GM12878 (cell line): ENCODE data around the gene RRAGB. TPM values are rescaled to one million over a fixed set of nuclear protein-coding genes. Genes with fewer than 3 reads are reported as not detected.

Experiments used
- ATAC-seq: fragments of 200-7000 bp; cut with Tn5 transposase; 3 replicates; pipeline ENCODE4 v1.9.1; 2020; ENCODE audit warnings: mild to moderate bottlenecking, moderate library complexity
- BruUV-seq: library from RNA; stranded (reverse); fragments of 400-500 nt; replicated peaks from 2 replicates; lab custom pipeline; 2021; lab: Mats Ljungman, UMichigan
- CTCF ChIA-PET: fragments of 300-600 bp; sonication (Branson Sonifier 250); formaldehyde crosslinking; extraction: SDS; loops from one replicate; lab custom pipeline; 2021; ENCODE audit warnings: inconsistent platforms; lab: Yijun Ruan, JAX
- POLR2A ChIA-PET: fragments of 350-600 bp; formaldehyde crosslinking; extraction: SDS; loops from one replicate; lab custom pipeline; 2021; ENCODE audit warnings: inconsistent platforms; lab: Charles Lee
- RAD21 ChIA-PET: fragments of 300-600 bp; sonication (Branson Sonifier 250); formaldehyde crosslinking; loops from one replicate; lab custom pipeline; 2023; ENCODE audit warnings: antibody characterized with exemption; ENCODE audit not compliant: unreplicated experiment; lab: Charles Lee
- SMC1A ChIA-PET: fragments of 300-600 bp; sonication (Branson Sonifier 250); formaldehyde crosslinking; loops from one replicate; lab custom pipeline; 2023; ENCODE audit not compliant: unreplicated experiment, uncharacterized antibody; lab: Charles Lee
- DNase-seq: peaks from one replicate; pipeline ENCODE4 v3.0.0-alpha.2; 2011; ENCODE audit warnings: low read depth, low spot score
- FAIRE-seq: peaks from 3 replicates; lab custom pipeline; 2011; peaks lifted over from hg19 to GRCh38; lab: Jason Lieb, UNC
- H2AFZ ChIP-seq: 2 replicates; pipeline ENCODE4 v1.6.0; 2011; ENCODE audit warnings: low read depth, low read length, control low read depth; ENCODE audit not compliant: control insufficient read depth
- H3K27ac ChIP-seq: 2 replicates; pipeline ENCODE4 v1.5.1; 2011; ENCODE audit warnings: control low read depth; ENCODE audit not compliant: control insufficient read depth, insufficient read depth
- H3K27me3 ChIP-seq, 2 experiments: replicated peaks in 1 of 2; 2 replicates each; pipeline versions ENCODE4 v1.6.0 to v1.6.1; 2011; ENCODE audit warnings: low read length in 1 of 2; ENCODE audit not compliant: control insufficient read depth in 2 of 2, insufficient read depth in 2 of 2
- H3K36me3 ChIP-seq, 2 experiments: 2 replicates each; pipeline ENCODE4 v1.5.1; 2011; ENCODE audit warnings: low read length in 1 of 2; ENCODE audit not compliant: control insufficient read depth in 2 of 2, insufficient read depth in 2 of 2
- H3K4me1 ChIP-seq: 2 replicates; pipeline ENCODE4 v1.6.1; 2011; ENCODE audit warnings: mild to moderate bottlenecking, low read length, moderate library complexity, mixed read lengths; ENCODE audit not compliant: control insufficient read depth, insufficient read depth
- H3K4me2 ChIP-seq: 2 replicates; pipeline ENCODE4 v1.6.0; 2011; ENCODE audit warnings: control low read depth; ENCODE audit not compliant: control insufficient read depth, insufficient read depth
- H3K4me3 ChIP-seq: fragments of 200-600 bp; sonication (generic); 2 replicates; pipeline ENCODE4 v1.5.1; 2016
- H3K79me2 ChIP-seq: 2 replicates; pipeline ENCODE4 v1.6.0; 2011; ENCODE audit warnings: low read length; ENCODE audit not compliant: control insufficient read depth, insufficient read depth
- H3K9ac ChIP-seq: 2 replicates; pipeline ENCODE4 v1.8.0; 2011; ENCODE audit warnings: low read length, control low read depth, mixed read lengths; ENCODE audit not compliant: control insufficient read depth, insufficient read depth
- H3K9me3 ChIP-seq: replicated peaks from 3 replicates; pipeline ENCODE4 v1.5.1; 2011; ENCODE audit warnings: mild to moderate bottlenecking, low read length; ENCODE audit not compliant: control insufficient read depth, insufficient read depth
- H4K20me1 ChIP-seq: 2 replicates; pipeline ENCODE4 v1.6.0; 2011; ENCODE audit not compliant: control insufficient read depth, insufficient read depth
- BCL3 ChIP-seq: IDR thresholded peaks from 2 replicates; pipeline ENCODE4 v1.6.1; 2011; ENCODE audit warnings: borderline replicate concordance, low read depth, mild to moderate bottlenecking, moderate library complexity, low read length; ENCODE audit not compliant: insufficient read depth, poor library complexity, severe bottlenecking
- CHD1 ChIP-seq: IDR thresholded peaks from 2 replicates; pipeline ENCODE4 v1.6.1; 2012; ENCODE audit warnings: low read depth, low read length, improper control_type of control experiment
- ESRRA ChIP-seq: IDR thresholded peaks from 2 replicates; pipeline ENCODE4 v1.6.1; 2012; ENCODE audit warnings: mild to moderate bottlenecking, low read length, improper control_type of control experiment
- MTA2 ChIP-seq: fragments of 450-650 bp; IDR thresholded peaks from 2 replicates; pipeline ENCODE4 v1.6.1; 2016; ENCODE audit warnings: low read depth, mild to moderate bottlenecking, moderate library complexity
- MXI1 ChIP-seq: fragments of 150-350 bp; IDR thresholded peaks from 2 replicates; pipeline ENCODE4 v1.6.1; 2011; ENCODE audit warnings: low read depth, mild to moderate bottlenecking, inconsistent platforms, low read length, improper control_type of control experiment
- NBN ChIP-seq: fragments of 450-650 bp; IDR thresholded peaks from 2 replicates; pipeline ENCODE4 v1.6.1; 2016
- NKRF ChIP-seq: fragments of 450-650 bp; conservative IDR thresholded peaks from 2 replicates; pipeline ENCODE4 v1.6.1; 2017; ENCODE audit warnings: mild to moderate bottlenecking, moderate library complexity
- PAX5 ChIP-seq: IDR thresholded peaks from 2 replicates; pipeline ENCODE4 v1.6.1; 2011; ENCODE audit warnings: low read depth, low read length, borderline replicate concordance
- USF1 ChIP-seq: IDR thresholded peaks from 2 replicates; pipeline ENCODE4 v1.6.1; 2011; ENCODE audit warnings: borderline replicate concordance, low read depth, mild to moderate bottlenecking, moderate library complexity, mixed read lengths, low read length; ENCODE audit not compliant: insufficient read depth; ENCODE audit errors: extremely low read length
- WRNIP1 ChIP-seq: IDR thresholded peaks from 2 replicates; pipeline ENCODE4 v1.6.1; 2011; ENCODE audit warnings: low read depth, low read length, improper control_type of control experiment, borderline replicate concordance
- ZNF687 ChIP-seq: fragments of 450-650 bp; IDR thresholded peaks from 2 replicates; pipeline ENCODE4 v1.6.1; 2017; ENCODE audit warnings: mild to moderate bottlenecking, moderate library complexity
- WGBS: methylation state at CpG from one replicate; pipeline ENCODE4 v1.1.6; 2016; ENCODE audit warnings: low lambda C conversion rate; ENCODE audit not compliant: insufficient replicate concordance, insufficient coverage; ENCODE audit errors: missing lambda C conversion rate; 5-methylcytosine and 5-hydroxymethylcytosine counted together
- in situ Hi-C: fragments of 300-500 bp; cut with MboI; formaldehyde crosslinking; loops from 9 replicates; pipeline ENCODE4 v1.14.3; 2018; ENCODE audit warnings: mixed read lengths
- intact Hi-C: fragments of 100-400 bp; cut with micrococcal nuclease; formaldehyde crosslinking; loops from one replicate; pipeline ENCODE4 v1.14.2; 2022; ENCODE audit not compliant: unreplicated experiment
- polyA plus RNA-seq, 11 experiments: library from polyadenylated mRNA; depleted of rRNA in 4 of 11; unstranded in 6 of 11; stranded (reverse) in 5 of 11; fragments of >200 nt; fragmentation: Nextera tagmentation in 4 of 11; fragmentation: Illumina TruSeq in 1 of 11; extraction: Ambion mirVana in 4 of 11; extraction: Trizol in 1 of 11; gene quantifications; 1 replicate in 1 of 11; 2 replicates in 10 of 11; pipeline versions ENCODE4 v1.2.1 to v1.2.3, GENCODE V29; 2011 to 2016; ENCODE audit warnings: inconsistent platforms in 2 of 11, missing spikeins in 2 of 11, low read depth in 1 of 11
- total RNA-seq, 4 experiments: library from RNA; depleted of rRNA in 3 of 4; stranded (reverse); fragments of >200 nt in 3 of 4; fragmentation: Illumina TruSeq in 1 of 4; extraction: Trizol in 1 of 4; gene quantifications; 2 replicates each; pipeline versions ENCODE4 v1.2.1 to v1.2.3, GENCODE V29; 2013 to 2021

RRAGB gene
- total and polyA plus RNA-seq, 10 of the 15 experiments (the other 5 are each of a cell fraction or from before 2014, with no cell fraction given), result 8.2 to 30.8 (median 12.0) TPM

DNA sequence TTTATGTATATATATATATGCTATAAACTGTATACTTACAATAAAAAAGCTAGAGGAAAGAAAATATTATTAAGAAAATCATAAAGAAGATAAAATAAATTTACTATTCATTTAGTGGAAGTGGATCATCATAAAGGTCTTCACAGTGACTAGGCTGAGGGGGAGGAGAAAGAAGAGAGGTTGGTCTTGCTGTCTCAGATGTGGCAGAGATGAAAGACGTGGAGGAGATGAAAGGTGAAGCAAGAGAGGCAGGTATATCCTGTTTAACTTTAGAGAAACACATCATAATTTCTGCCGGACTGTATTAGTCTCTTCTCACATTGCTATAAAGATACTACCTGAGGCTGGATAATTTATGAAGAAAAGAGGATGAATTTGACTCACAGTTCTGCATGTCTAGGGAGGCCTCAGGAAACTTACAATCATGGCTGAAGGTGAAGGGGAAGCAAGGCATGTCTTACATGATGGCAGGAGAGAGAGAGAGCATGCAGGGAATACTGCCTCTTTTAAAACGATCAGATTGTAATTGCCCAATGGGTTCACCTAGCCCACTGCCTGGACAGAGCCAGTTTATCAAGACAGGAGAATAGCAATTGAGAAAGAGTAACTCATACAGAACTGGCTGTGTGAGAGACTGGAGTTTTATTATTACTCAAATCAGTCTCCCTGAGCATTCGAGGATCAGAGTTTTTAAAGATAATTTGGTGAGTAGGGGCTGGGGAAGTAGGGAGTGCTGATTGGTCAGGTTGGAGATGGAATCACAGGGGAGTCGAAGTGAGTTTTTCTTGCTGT is 22.1 kb upstream of the RRAGB start:
- Histone ChIP-seq H3K4me1 (no peaks in the 10 kb centered on the region), H3K27me3 (no peaks in the 10 kb centered on the region), H3K27ac (no peak overlapping the region), H3K9me3 (no peaks in the 10 kb centered on the region), H3K9ac (no peak overlapping the region)
- ChIA-PET POLR2A (no interaction called here), RAD21 (no interaction called here), CTCF (no interaction called here)
- no TSS peak for BruUV-seq
- in situ Hi-C loops, result no loop called here
- FAIRE-seq, result no peak
- no peak for ATAC-seq
- intact Hi-C loops, result no loop called here
- 10% methylated on average over 5 of the region's 5 CpGs for WGBS
- TF ChIP-seq MTA2 (no peak), NKRF (no peak), WRNIP1 (no peak), ESRRA (no peak), ZNF687 (no peak), NBN (no peak), BCL3 (no peak), USF1 (no peak), MXI1 (no peak), CHD1 (no peak), PAX5 (no peak)
- TF ChIP-seq, all 136 proteins: peak for 0
- DNase-seq, result no peak
- no peak overlapping the region for H3K4me2 ChIP-seq
- no peaks in the 10 kb centered on the region for H4K20me1 ChIP-seq
- H2AFZ ChIP-seq, result no peak overlapping the region
- H3K79me2 ChIP-seq, result no peaks in the 10 kb centered on the region
- SMC1A ChIA-PET, result no interaction called here
- H3K36me3 ChIP-seq, result no peaks in the 10 kb centered on the region
- H3K4me3 ChIP-seq, result no peak overlapping the region
